Measurements from ENCODE around the gene SRRT.

- no peak for TF ChIP-seq CTCF (IDR thresholded peaks at IDR 0.05)
- no peak for TF ChIP-seq POLR2A (IDR thresholded peaks at IDR 0.05)
Measured at GRCh38 chr7:100865372-100865911, 9.5 kb upstream of the SRRT start.
